ENCODE measurements around the gene PROZ.
"Not testable (repeated sequence)": the region's sequence is repeated elsewhere in the genome, so short reads cannot be mapped to it uniquely, and the experiment has no call there.

The PROZ gene

DNA sequence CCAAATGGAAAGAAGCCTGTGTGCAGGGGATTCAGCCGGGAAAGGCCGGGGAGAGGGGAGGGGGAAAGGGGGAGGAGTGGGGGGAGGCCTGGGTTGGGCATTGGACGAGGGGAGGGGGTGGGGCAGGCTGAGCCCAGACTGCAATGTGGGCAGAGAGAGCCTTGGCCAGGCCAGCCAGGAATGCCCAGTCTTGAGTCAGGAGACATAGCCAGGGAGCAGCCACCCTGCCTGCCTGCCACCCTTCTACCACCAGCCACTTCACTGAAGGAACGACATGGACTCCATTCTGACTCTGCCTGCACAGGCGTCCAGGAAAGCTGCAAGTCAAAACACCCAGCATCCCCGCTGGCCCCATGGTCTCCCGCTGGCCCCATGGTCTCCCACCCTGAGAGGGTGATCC lies 498 bp downstream of the PROZ start:
- no peak for DNase-seq

DNA sequence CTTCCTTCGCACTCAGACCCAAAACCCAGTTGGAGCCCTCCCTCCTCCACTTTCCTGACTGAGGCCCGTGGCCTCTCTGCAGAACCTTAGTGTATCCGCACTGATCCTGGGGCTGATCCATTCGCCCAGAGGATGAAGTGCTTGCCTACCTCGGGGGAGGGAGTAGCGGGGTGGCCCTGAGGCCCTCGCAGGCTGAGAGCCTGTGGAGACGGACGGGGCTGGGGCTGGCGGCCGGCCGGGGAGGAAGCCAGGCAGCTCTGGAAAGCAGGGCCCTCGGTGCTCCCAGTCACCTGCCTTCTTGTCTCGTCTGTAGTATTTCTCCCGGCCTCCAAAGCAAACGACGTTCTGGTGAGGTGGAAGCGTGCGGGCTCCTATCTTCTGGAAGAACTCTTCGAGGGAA lies 1.3 kb downstream of the PROZ start:
- no peak for DNase-seq

- no peak for DNase-seq
Observed at GRCh38 chr13:113160983-113161382, 2.5 kb downstream of the PROZ start.

GRCh38 chr13:113161433-113161832 lies 3.0 kb downstream of the PROZ start:
- DNase-seq, result no peak

GRCh38 chr13:113161975-113162374 lies 3.5 kb downstream of the PROZ start:
- DNase-seq, result not testable (repeated sequence)

DNA sequence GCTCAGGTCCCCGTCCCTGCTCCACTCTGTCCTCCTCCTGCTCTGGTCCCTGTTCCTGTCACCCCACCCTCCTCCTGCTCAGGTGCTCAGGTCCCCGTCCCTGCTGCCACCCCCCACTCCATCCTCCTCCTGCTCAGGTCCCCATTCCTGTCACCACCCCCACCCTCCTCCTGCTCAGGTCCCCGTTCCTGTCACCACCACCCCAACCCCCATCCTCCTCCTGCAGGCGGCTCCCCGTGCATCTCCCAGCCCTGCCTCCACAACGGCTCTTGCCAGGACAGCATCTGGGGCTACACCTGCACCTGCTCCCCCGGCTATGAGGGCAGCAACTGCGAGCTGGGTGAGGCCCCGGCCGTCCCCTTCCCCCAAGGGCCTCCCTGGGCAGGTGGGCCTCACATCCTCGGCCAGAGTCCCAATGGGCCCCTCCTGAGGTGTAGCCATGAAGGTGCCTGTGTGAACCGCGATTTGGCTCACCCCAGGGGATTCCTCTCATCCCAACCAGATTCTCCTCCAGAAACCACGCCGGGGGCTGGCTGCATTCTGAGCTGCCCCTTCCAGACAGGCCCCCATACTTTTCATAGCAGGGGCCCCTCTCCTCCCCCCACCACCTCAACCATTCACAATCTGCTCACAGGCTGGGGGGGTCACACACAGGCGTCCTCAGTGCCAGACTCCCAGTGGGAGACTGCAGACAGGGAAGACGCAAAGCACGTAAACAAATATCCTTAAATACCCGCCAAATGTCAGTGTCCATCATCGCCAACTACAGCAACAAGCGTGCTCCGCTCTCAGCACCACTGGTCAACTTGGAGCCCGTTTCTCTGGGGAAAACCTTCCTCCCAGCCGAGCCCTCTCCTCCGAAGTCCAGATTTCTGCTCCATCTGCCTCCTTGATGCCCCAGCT lies 4.6 kb downstream of the PROZ start:
- DNase-seq, result no peak

DNA sequence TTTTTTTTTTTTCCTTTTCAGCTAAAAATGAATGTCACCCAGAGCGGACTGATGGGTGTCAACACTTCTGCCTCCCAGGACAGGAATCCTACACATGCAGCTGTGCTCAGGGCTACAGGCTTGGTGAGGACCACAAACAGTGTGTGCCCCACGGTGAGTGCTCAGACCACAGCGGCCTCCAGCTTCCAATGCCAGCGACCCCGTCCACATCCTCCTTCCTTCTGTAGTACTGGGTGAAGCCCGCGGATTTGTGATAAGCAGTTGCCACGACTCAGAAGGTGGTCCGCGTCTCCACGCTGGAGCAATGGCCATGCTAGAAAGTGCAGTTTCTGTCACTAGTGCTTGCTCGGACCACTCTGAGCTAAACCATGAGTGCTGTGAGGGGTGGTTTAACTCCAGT lies 6.0 kb downstream of the PROZ start:
- DNase-seq, result no peak

DNA sequence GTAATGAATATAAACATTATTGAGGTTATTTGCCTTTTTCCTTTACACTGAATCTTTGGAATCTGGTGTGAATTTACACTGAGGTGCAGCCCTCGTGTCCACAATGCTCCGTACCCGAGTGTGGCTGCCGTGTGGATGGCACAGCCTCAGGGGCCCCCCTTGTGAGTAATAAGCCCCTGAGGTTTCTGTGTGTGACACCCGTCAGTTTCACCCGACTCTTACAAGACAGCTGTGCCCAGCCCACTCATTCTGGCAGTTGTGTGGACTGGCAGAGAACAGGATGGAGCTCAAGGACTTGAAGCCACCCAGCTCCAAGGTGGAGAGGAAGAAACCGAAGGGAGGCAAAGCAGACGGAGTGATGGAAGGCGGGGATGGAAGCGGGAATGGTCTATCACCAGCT lies 7.8 kb downstream of the PROZ start:
- DNase-seq, result no peak

- no peak for DNase-seq
Observed at GRCh38 chr13:113166681-113167080, 8.2 kb downstream of the PROZ start.

DNA sequence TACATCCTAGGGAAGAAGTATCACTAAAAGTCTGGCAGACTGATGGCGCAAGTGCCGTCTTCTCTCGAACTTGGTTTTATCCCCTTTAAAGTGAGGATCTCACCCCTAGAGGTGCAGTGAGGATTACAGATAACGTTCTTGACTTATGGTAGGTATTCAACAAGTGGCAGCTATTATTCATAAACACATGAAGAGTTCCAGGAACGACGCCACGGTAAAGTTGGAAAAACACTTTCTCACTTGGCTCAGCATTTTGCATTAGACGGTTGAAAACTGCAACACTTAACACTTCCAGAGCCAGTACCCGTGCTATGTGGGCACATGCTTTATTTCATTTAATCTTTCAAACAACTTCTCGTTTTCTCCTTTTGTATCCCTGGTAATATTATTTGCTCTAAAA lies 8.7 kb downstream of the PROZ start:
- no peak for DNase-seq

DNA sequence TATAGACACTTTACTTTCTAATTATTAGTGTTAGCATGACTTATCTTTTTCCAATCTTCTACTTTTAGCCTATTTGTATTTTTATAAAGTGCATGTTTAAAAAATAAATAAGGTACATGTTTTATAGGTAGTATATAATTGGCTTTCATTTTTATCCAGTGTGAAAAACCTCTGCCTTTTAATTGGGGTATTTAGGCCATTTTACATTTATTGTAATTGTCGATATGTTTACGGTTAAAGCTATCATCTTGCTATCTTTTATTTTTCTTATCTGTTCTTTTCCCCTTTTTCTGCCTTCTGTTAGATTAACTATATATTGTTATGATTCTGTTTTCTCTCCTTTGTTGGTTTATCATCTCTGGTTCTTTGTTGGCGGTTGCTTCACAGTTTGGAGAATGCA lies 9.1 kb downstream of the PROZ start:
- DNase-seq, result no peak

GRCh38 chr13:113168211-113168610 lies 9.8 kb downstream of the PROZ start:
- no peak for DNase-seq

- no peak for DNase-seq
Observed at GRCh38 chr13:113169277-113170272, 11.1 kb downstream of the PROZ start.

- no peak for DNase-seq
Observed at GRCh38 chr13:113170511-113170910, 12.1 kb downstream of the PROZ start.

- DNase-seq, result no peak
Observed at GRCh38 chr13:113171250-113172125, 13.0 kb downstream of the PROZ start.

DNA sequence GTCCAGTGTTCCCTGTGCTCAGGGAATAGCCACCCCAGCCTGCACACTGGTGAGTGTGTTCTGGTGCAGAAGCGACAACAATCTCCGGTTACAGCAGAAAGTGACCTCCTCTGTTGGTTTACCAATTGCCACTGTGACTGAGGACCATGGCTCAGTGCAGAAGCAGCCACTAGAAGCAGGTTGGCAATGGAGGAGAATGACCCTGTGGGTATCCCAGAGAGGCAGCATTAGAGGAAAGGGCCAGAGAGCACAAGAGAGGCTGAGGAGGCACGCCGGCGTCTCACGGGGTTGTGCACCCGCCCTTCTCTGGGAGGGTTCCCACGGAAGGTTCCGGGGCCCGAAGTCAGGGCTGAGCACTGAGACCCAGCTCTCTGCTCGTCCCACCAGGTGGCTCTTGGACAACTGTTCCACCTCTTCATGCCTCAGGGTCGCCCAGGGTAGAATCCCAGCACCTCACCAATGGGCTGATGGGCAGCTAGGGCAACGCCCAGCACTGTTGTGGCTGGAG lies 14.0 kb downstream of the PROZ start:
- no peak for DNase-seq

- peak; percentile 86 for DNase-seq
Observed at GRCh38 chr13:113176280-113176679, 17.8 kb downstream of the PROZ start.

- DNase-seq, result no peak
Observed at GRCh38 chr13:113176822-113177221, 18.4 kb downstream of the PROZ start.

- no peak for DNase-seq
Observed at GRCh38 chr13:113178070-113178895, 19.8 kb downstream of the PROZ start.

GRCh38 chr13:113178896-113179167 lies 20.4 kb downstream of the PROZ start:
- no peak for DNase-seq

GRCh38 chr13:113179374-113180230 lies 21.2 kb downstream of the PROZ start:
- peak; percentile 73 for DNase-seq
